Suppressor macrophage treated with lipopolysaccharide for 1 hour (primary cell): Measurements from ENCODE around the gene TFPI2.

Experiments used
- DNase-seq, 3 donors: peaks; one replicate each; pipeline ENCODE4 v3.0.0-alpha.2; 2020 to 2022

TFPI2 gene

GRCh38 chr7:93854480-93854879, 36.1 kb downstream of the TFPI2 start:
- DNase-seq: no peak

GRCh38 chr7:93851536-93851935, 39.0 kb downstream of the TFPI2 start:
- no peak for DNase-seq

- DNase-seq: no peak
Observed at GRCh38 chr7:93843260-93843659, 47.3 kb downstream of the TFPI2 start.

GRCh38 chr7:93838966-93839365, 51.6 kb downstream of the TFPI2 start:
- DNase-seq: no peak

- no peak for DNase-seq
Observed at GRCh38 chr7:93837245-93837644, 53.3 kb downstream of the TFPI2 start.

GRCh38 chr7:93836116-93836515, 54.4 kb downstream of the TFPI2 start:
- no peak for DNase-seq

GRCh38 chr7:93835702-93836101, 54.9 kb downstream of the TFPI2 start:
- DNase-seq: no peak
